Stimulated activated CD4-positive, alpha-beta T cell treated with anti-CD3 and anti-CD28 coated beads, TNF-alpha, amount 100 ng/mL, for 48 hours (primary cell): Measurements from ENCODE around the gene AADACL4.
"Not testable (repeated sequence)": the region's sequence is repeated elsewhere in the genome, so short reads cannot be mapped to it uniquely, and the experiment has no call there.

Experiments
- DNase-seq, 3 donors: peaks; one replicate each; pipeline ENCODE4 v3.0.0-alpha.2; 2020; ENCODE audit warnings: low read depth in 3 of 3

Gene AADACL4

GRCh38 chr1:12712076-12712475 is 68.2 kb downstream of the AADACL4 start:
- no peak for DNase-seq

DNA sequence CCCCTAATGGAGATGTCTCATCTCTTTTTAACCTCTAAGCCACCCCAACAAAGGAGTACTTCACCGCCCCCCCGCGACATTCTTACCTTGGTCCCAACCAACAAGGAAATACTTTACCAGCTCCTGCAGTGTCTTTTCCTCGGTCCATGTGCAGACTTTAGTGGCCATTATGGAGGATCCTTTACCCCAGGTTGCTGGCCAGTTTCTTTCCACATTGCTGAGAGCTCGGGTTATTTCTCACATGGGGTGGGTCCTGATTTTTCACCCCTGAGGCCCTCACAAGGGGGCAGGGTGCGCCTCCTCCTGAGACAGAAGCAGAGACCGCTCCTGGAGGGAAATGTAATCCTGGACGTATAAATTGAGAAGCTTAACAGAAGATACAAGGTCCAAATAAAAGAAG is 69.0 kb downstream of the AADACL4 start:
- DNase-seq = no peak

- not testable (repeated sequence) for DNase-seq
Observed at GRCh38 chr1:12713651-12714050, 69.8 kb downstream of the AADACL4 start.

GRCh38 chr1:12714710-12715475 is 71.0 kb downstream of the AADACL4 start:
- DNase-seq = no peak

- no peak for DNase-seq
Observed at GRCh38 chr1:12715896-12716437, 72.1 kb downstream of the AADACL4 start, which contains the start of gene AADACL3. Gene AADACL3 (plus strand): TSS chr1:12716110. CDS start chr1:12716177, 67 bp downstream.
